Neural progenitor cell (in vitro differentiated cells): ENCODE results near the gene TPST2.

Source experiments
- CTCF ChIP-seq: fragments of 200-600 bp; sonication (generic); IDR thresholded peaks from 2 replicates; pipeline ENCODE4 v1.5.1; 2017; ENCODE audit warnings: antibody characterized with exemption, mild to moderate bottlenecking
- EZH2 ChIP-seq: fragments of 200-600 bp; sonication (generic); IDR thresholded peaks from 2 replicates; pipeline ENCODE4 v1.6.1; 2017; ENCODE audit warnings: antibody characterized with exemption, mild to moderate bottlenecking, moderate library complexity

- TF ChIP-seq CTCF (no peak), EZH2 (no peak)
Observed at GRCh38 chr22:26597480-26597879, 7.5 kb upstream of the TPST2 start.
